ENCODE data around the gene FAM117B.

FAM117B gene

DNA sequence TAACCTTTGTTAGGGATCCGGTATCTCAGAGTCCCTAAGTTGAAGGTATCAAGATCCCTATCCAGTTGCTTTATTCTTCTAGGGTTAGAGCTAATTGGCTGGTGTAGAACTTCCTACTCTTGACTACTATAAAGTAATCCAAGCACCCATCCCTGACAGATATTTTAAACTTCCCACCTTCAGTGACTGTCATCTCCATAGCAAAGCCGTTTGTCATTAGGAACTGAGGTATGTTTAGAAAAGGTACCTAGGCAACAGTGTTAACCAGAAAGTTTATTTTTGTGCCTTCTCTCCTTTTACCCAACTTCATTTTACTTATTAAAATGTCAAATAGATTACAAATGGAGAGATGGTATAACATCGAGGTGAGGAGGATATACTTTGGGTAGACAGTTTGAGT lies 4.5 kb downstream of the FAM117B start:
- no peak for DNase-seq (ENCODE audit: extremely low read depth, low read depth)
- TF ChIP-seq CTCF (IDR thresholded peaks at IDR 0.05; ENCODE audit: low read depth, low read length), result no peak

GRCh38 chr2:202642567-202642966 lies 7.8 kb downstream of the FAM117B start:
- TF ChIP-seq CTCF (IDR thresholded peaks at IDR 0.05; ENCODE audit: low read depth, low read length), result no peak
- DNase-seq (ENCODE audit: extremely low read depth, low read depth), result no peak

DNA sequence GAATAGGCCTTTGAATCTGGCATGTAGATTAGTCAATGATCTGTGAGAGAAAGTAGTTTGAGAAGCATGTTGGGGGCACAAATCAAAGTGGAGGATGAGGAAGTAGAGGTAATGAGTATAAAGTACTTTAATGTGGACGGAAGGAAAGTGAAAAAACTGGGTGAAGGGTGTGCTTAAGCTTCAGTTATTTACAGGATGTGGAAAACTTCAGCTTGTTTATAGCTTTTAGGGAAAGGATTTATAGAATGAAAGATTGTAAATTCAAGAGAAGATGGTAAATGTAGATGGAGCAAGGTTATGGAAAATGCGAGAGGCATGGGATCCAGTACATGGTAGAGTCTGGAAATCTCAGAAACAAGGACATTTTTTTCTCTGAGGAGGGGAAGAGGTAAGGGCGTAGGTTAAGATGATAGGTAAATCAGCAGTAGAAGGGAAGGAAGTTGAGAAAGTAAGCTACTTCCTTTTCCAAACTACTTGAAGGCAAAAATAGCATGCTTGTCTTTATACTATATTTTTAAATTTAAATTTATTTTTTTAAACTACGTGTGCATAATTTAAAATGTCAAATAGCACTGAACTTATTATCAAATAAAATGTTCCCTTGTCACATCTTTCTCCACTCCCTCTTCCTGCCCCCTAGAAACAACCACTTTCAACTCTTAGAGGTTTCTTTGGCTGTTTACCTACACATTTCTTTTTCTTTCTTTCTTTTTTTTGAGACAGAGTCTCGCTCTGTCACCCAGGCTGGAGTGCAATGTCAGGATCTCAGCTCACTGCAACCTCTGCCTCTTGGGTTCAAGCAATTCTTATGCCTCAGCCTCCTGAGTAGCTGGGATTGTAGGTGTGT lies 8.5 kb downstream of the FAM117B start:
- DNase-seq (ENCODE audit: extremely low read depth, low read depth), result no peak
- TF ChIP-seq CTCF (IDR thresholded peaks at IDR 0.05; ENCODE audit: low read depth, low read length), result no peak

DNA sequence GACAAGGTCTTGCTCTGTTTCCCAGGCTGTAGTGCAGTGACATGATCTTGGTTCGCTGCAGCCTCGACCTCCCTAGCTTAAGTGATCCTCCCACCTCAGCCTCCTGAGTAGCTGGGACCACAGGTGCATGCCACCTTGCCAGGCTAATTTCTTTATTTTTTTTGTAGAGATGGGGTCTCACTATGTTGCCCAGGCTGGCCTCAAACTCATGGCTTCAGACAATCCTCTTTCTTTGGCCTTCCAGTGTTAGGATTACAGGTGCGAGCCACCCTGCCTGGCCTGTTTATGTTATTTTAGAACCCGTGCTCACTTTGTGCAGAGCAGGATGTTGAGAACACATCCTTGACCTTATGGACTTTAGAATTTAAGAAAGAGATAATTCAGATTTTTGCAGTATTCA lies 17.4 kb downstream of the FAM117B start:
- TF ChIP-seq CTCF (IDR thresholded peaks at IDR 0.05; ENCODE audit: low read depth, low read length), result no peak
- DNase-seq (ENCODE audit: extremely low read depth, low read depth), result no peak

GRCh38 chr2:202653890-202654289 lies 19.1 kb downstream of the FAM117B start:
- no peak for DNase-seq (ENCODE audit: extremely low read depth, low read depth)
- no peak for TF ChIP-seq CTCF (IDR thresholded peaks at IDR 0.05; ENCODE audit: low read depth, low read length)

DNA sequence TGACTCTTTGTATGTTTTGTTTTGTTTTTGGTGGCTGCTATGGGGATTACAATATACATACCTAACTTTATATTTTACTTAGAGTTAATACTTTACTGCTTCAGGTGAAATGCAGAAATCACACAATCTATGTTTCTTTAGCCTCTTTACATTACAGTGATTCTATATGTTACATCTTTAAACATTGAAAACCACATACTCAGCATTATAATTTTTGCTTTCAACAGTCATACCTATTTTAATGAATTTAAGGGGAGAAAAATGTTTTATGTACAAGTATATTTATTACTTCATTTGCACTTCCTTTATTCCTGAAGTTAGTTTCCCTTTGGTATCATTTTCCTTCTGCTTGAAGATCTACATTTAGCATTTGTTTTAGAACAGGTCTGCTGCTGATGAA lies 23.1 kb downstream of the FAM117B start:
- no peak for DNase-seq (ENCODE audit: extremely low read depth, low read depth)
- no peak for TF ChIP-seq CTCF (IDR thresholded peaks at IDR 0.05; ENCODE audit: low read depth, low read length)

GRCh38 chr2:202660796-202661195 lies 26.0 kb downstream of the FAM117B start:
- no peak for DNase-seq (ENCODE audit: extremely low read depth, low read depth)
- TF ChIP-seq CTCF (IDR thresholded peaks at IDR 0.05; ENCODE audit: low read depth, low read length), result no peak

Measured in AG09319 (cell line).